Activated naive CD4-positive, alpha-beta T cell treated with anti-CD3 and anti-CD28 coated beads, Interleukin-2, amount 50 U/mL, for 72 hours (primary cell): Measurements from ENCODE around the gene UNC119B. TPM values are rescaled to one million over a fixed set of nuclear protein-coding genes. Genes with fewer than 3 reads are reported as not detected.

Experiments used
- ATAC-seq, 2 donors: fragments of 150-1000 bp; cut with Tn5 transposase; 2 replicates each; pipeline ENCODE4 v1.10.0; 2021; ENCODE audit warnings: mild to moderate bottlenecking in 2 of 2, moderate library complexity in 2 of 2
- DNase-seq, 2 donors: peaks; one replicate each; pipeline ENCODE4 v3.0.0; 2021 to 2022; ENCODE audit warnings: low spot score in 2 of 2
- H3K27ac Mint-ChIP-seq, 2 donors: one replicate each; pipeline ENCODE4 v1.8.0; 2022; ENCODE audit warnings: mild to moderate bottlenecking in 2 of 2, mixed read lengths in 2 of 2
- H3K36me3 Mint-ChIP-seq, 2 donors: one replicate each; pipeline ENCODE4 v1.8.0; 2022; ENCODE audit warnings: mixed read lengths in 2 of 2
- H3K9me3 Mint-ChIP-seq, 2 donors: one replicate each; pipeline ENCODE4 v1.8.0; 2022; ENCODE audit warnings: mixed read lengths in 2 of 2
- total RNA-seq, 2 donors: library from RNA; stranded (reverse); gene quantifications; one replicate each; pipeline ENCODE4 v1.2.3, GENCODE V29; 2022

UNC119B gene
- total RNA-seq, 2 donors from 2014 or later: 24.3 to 26.7 TPM

DNA sequence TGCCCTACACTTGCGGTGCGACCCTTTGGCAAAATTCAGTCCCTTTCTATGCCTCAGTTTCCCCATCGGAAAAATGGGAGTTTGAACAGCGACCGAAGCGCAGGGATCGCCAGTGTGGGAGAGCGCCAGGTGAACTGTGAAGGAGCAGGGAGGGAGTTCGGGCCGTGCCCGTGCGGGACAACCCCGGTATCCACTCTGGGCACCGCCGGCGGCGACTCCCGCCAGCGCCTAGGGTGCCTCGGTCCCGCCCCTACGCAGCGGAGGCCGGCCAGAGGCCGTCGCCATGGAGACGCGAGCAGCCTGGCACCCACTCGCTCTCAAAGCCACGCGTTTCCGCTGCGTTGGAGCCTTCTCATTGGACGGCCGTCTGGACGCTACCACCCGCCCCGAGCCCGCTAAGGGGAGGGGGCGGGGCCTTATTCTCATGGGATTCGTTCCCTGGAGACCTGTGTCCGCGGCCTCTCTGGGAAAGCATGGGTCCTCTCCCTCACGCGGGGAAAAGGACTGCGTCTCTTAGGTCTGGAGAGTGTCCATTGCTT is 24.0 kb upstream of the UNC119B start:
- peak overlapping the region; percentile 92 to 95 for H3K27ac Mint-ChIP-seq
- DNase-seq: peak; percentile 95 to 99
- ATAC-seq: peak; percentile 84 to 87
- H3K36me3 Mint-ChIP-seq: peaks cover 9 to 18% of the 10 kb centered on the region in 2 donors
- no peaks in the 10 kb centered on the region for H3K9me3 Mint-ChIP-seq

- ATAC-seq (peak; percentile 84 to 85), DNase-seq (peak; percentile 98 to 99)
- Mint-ChIP-seq H3K36me3 (peaks cover 9 to 19% of the 10 kb centered on the region in 2 donors), H3K27ac (peak within 1 kb of the TSS; percentile 92 to 95), H3K9me3 (no peaks in the 10 kb centered on the region)
These were observed 23.3 kb upstream of the UNC119B start, which contains the start of gene MLEC for GRCh38 chr12:120686690-120687577. TSS of gene MLEC (plus strand) at chr12:120687149. CDS start at chr12:120687297, 148 bp downstream.

DNA sequence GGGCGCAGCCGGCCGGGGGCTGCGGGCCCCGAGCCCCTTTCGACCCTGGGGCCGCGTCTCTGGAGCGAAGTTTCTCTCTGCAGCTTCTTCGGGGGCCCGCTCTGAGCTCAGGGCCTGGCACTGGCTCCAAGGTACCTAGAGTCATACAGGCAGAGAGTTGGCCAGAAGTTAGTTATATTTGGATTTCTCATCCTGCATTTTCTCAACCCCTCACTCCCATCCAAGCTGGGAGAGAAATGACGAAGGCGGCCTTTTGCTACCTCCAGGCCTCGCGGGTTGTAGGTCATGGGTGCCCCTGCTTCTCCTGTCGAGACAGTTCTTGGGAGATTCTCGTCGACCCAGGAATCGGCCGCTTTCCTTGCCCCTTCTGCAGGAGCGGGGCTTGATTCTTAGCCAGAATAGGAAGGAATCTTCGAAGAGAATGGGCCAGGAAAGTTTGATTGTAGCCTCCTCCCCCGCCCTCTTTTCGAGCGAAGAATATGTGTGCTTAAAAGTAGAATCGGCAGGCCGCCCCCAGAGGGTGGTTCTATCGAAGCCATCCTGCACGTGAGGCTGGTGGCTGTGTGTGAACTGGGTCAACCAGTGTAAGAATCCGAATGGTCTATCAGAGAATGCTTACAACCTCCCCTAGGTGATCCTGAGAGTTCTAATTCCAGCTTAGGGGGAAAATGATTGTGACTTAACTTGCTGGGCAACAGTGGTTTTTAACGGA is 22.5 kb upstream of the UNC119B start:
- peak overlapping the region; percentile 59 to 89 for H3K27ac Mint-ChIP-seq
- ATAC-seq (no peak), DNase-seq (peak; percentile 27 to 59)
- H3K9me3 Mint-ChIP-seq: no peaks in the 10 kb centered on the region
- H3K36me3 Mint-ChIP-seq: peaks cover 9 to 25% of the 10 kb centered on the region in 2 donors

GRCh38 chr12:120688527-120689071 is 21.7 kb upstream of the UNC119B start:
- no peak for DNase-seq
- peak overlapping the region; percentile 59 to 89 for H3K27ac Mint-ChIP-seq

DNA sequence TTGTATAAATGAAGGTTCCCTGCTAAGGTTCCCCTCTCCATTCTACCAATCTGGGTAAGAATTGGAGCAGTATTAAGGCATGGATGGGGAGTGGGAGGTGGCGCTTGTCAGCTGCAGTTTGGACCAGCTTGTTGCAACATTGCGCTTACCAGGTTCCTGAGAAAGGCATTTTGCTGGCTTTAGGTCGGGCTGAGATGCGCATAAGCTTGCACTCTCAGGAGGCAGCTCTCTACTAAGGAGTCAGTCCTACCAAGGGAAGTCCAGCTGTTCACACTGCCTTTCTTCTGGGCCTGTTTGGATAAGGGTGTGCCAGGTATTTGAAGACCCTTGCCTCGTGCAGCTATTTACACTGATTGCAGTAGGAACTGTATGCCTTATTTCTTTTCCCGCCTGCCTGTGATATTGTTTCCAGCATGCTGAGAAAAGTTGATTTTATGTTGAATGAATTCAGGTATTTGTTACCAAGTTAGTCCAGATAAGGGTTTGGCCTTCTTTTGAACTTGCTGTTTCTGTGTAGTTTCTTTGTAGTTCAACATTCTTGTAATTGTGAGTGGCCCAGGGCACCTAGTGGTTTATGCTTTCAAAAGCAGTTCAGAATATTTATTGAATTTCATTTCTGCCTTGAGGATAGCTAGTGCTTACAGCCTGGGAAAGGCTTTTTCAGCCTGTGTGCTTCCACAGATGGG is 20.7 kb upstream of the UNC119B start:
- ATAC-seq (no peak), DNase-seq (no peak)
- Mint-ChIP-seq H3K9me3 (no peaks in the 10 kb centered on the region), H3K36me3 (peaks cover 9 to 25% of the 10 kb centered on the region in 2 donors), H3K27ac (no peak overlapping the region)

More at GRCh38 chr12:120688527-120689071, 21.7 kb upstream of the UNC119B start:
- Mint-ChIP-seq H3K9me3 (no peaks in the 10 kb centered on the region), H3K36me3 (peaks cover 9 to 25% of the 10 kb centered on the region in 2 donors)
- no peak for ATAC-seq

- no peak for DNase-seq
- no peak for ATAC-seq
- Mint-ChIP-seq H3K9me3 (no peaks in the 10 kb centered on the region), H3K27ac (no peak overlapping the region), H3K36me3 (peaks cover 9 to 25% of the 10 kb centered on the region in 2 donors)
These were observed 20.2 kb upstream of the UNC119B start for GRCh38 chr12:120690083-120690450.

DNA sequence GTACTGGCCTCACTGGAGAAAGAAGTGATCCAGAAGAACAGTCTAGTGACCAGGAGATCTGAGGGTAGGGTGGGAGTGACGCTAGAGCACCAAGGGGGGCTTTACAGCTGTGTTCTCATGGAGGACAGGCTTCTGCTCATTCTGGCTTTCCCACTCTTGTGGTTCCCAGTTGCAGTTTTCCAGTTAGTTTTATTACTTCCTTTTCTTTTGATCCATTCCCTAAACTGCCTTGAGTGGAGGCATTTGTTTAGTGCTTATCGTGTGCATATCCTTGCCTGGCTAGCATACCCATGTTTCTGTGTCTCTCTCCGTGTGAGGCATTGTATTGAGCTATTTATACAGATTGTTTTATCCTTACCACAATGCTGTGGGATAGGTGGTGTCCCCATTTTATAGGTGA is 19.3 kb upstream of the UNC119B start:
- no peak for DNase-seq
- Mint-ChIP-seq H3K27ac (no peak overlapping the region), H3K9me3 (no peaks in the 10 kb centered on the region), H3K36me3 (peaks cover 9 to 25% of the 10 kb centered on the region in 2 donors)
- no peak for ATAC-seq

- DNase-seq (no peak), ATAC-seq (no peak)
- Mint-ChIP-seq H3K36me3 (peaks cover 9 to 34% of the 10 kb centered on the region in 2 donors), H3K27ac (peak overlapping the region; percentile 50 to 72), H3K9me3 (no peaks in the 10 kb centered on the region)
These were observed 17.7 kb upstream of the UNC119B start for GRCh38 chr12:120692524-120693033.

DNA sequence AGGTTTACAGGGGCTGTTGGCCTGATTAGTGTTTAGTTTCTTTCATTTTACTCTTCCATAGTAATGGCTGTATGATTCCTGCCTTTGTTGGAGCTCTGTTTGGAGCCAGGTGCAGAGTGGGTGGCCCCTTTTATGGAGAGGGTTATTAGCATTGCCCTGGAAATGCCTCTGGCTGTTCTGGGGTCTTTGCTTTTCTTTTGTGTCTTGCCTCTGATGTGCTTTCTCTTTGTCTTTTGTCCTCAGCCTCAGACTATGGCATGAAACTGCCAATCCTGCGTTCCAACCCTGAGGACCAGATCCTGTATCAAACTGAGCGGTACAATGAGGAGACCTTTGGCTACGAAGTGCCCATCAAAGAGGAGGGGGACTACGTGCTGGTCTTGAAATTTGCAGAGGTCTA is 16.4 kb upstream of the UNC119B start:
- DNase-seq: no peak
- H3K36me3 Mint-ChIP-seq: peaks cover 0 to 22% of the 10 kb centered on the region in 2 donors
- H3K27ac Mint-ChIP-seq: no peak overlapping the region
- H3K9me3 Mint-ChIP-seq: no peaks in the 10 kb centered on the region
- ATAC-seq: no peak

GRCh38 chr12:120696626-120697025 is 13.6 kb upstream of the UNC119B start:
- ATAC-seq (no peak), DNase-seq (no peak)
- no peak overlapping the region for H3K27ac Mint-ChIP-seq
- no peaks in the 10 kb centered on the region for H3K9me3 Mint-ChIP-seq
- peaks cover 0 to 16% of the 10 kb centered on the region in 2 donors for H3K36me3 Mint-ChIP-seq

DNA sequence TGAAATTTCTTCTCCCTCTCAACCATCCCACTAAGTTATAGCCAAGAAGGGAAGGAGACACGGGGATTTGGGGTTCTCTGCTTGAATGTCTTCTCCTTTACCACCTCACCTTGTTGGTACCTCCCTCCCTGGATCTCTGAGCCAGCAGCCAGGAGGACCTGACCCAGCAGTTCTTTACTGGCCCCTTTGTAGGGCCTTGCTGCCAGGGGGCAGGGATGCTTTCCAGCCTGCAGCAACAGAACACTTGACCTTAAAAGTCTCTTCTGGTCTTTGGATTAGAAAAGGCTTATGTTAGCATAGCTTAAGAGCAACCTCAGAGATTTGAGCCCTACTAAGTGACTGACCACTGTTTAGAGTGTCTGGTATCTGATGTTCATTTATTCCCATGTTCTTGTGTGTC is 12.9 kb upstream of the UNC119B start:
- H3K36me3 Mint-ChIP-seq: peaks cover 4 to 14% of the 10 kb centered on the region in 2 donors
- no peak for ATAC-seq
- no peaks in the 10 kb centered on the region for H3K9me3 Mint-ChIP-seq
- peak overlapping the region in 1 of 2 donors; percentile 25 for H3K27ac Mint-ChIP-seq
- no peak for DNase-seq

- ATAC-seq (no peak), DNase-seq (no peak)
- Mint-ChIP-seq H3K27ac (peak overlapping the region in 1 of 2 donors; percentile 88), H3K36me3 (peaks cover 4 to 10% of the 10 kb centered on the region in 2 donors), H3K9me3 (no peaks in the 10 kb centered on the region)
These were observed 11.6 kb upstream of the UNC119B start for GRCh38 chr12:120698665-120699064.

DNA sequence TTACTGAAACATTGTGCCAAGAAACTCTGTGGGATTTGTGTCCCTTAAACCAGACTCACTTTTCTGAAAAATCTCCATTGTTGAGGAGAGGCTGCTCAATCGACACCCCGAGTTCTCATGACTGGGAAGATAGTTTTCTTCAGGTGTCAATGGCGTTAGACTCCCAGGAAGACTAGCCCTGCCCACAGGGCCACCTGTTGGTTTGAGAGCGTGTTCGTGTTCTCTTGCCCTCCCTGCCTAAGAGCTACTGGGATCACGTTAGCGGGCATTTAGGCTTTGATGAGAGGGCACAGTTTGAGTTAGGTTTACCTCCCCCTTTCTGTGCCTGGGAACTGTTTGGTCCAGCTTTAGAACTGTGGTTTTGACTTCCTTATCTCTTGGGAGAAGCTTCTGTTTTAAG is 10.7 kb upstream of the UNC119B start:
- no peaks in the 10 kb centered on the region for H3K9me3 Mint-ChIP-seq
- peaks cover 4 to 10% of the 10 kb centered on the region in 2 donors for H3K36me3 Mint-ChIP-seq
- no peak for ATAC-seq
- DNase-seq: no peak
- no peak overlapping the region for H3K27ac Mint-ChIP-seq

DNA sequence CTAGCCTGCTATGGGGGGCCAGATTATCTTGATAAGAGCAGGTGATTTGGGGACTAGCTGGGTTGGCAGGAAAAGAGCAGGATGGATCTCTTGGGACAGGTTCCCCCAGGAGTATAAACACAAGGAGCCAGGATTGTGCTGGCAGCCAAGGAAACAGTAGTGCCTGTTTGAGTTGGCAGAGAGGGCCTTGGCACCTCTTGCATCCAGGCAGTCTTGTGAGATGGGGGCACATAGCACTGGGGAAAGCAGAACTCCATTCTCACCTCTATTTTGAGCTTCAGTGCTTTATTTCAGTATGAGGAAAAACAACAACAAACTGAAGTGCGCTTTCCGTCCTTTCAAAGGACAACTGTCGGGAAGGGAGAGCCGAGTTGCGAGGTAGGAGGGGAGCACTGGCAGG is 9.4 kb upstream of the UNC119B start:
- no peak for DNase-seq
- peaks cover 4 to 10% of the 10 kb centered on the region in 2 donors for H3K36me3 Mint-ChIP-seq
- H3K27ac Mint-ChIP-seq: no peak overlapping the region
- no peak for ATAC-seq
- H3K9me3 Mint-ChIP-seq: no peaks in the 10 kb centered on the region

DNA sequence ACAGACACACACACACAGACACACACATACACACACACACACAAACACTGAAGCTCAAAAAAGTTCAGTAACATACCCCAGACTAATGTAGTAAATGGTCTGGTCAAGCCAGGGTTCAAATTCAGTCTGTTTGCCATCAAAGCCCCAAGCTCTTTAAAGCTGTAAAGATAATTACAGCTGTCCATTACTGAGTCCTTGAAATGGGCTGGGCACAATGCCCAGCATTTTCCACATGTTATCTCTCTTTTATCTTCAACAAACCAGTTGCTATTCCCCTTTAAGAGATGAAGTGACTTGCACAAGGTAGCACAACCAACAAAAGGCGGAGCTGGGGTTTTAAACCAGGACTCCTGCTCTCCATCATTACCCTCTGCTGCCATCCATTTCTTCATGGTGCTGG is 7.6 kb upstream of the UNC119B start:
- DNase-seq (no peak), ATAC-seq (no peak)
- H3K9me3 Mint-ChIP-seq: no peaks in the 10 kb centered on the region
- peaks cover 0 to 4% of the 10 kb centered on the region in 2 donors for H3K36me3 Mint-ChIP-seq
- no peak overlapping the region for H3K27ac Mint-ChIP-seq

DNA sequence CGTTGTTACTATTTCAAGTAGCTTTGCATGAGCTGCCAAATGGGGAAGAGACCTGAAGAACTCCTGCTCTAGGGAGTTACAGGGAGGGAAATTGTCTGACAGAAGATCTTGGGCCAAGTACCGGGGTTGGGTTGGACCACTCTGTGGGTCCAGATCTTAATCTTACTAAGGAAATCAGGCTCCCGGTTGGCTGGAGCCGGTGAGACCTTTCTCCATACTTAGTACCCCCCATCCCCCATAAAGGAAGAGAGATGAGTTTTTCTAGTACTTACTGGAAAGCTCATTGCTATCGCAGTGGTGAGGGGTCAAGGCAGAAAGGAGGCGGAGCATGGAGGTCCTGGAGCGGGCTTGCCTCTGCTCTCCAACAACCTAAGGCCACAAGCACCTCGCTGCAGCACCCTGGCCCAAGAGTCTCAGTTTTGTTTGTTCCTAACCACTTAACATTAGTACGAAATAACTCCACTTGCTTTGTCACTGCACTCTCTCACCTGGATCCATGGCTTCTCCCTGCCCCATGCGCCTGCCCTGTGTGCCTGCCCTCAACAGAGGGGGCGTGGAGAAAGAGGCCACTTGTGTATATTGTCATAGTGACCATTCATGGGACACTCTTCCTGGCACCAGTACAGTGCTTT is 6.8 kb upstream of the UNC119B start:
- Mint-ChIP-seq H3K9me3 (no peaks in the 10 kb centered on the region), H3K36me3 (peaks cover 0 to 4% of the 10 kb centered on the region in 2 donors), H3K27ac (no peak overlapping the region)
- DNase-seq (no peak), ATAC-seq (no peak)
